Liver (tissue), 9 donors: ENCODE measurements around the gene ASB5. TPM values are rescaled to one million over a fixed set of nuclear protein-coding genes. Genes with fewer than 3 reads are reported as not detected.

Experiments used
- DNase-seq: peaks from one replicate; pipeline ENCODE4 v3.0.0-alpha.2; 2017; ENCODE audit warnings: low spot score
- H3K27ac ChIP-seq, 2 donors: one replicate each; pipeline ENCODE4 v1.7.0; 2013; ENCODE audit warnings: inconsistent platforms in 2 of 2, low read length in 2 of 2, control low read depth in 1 of 2, low read depth in 1 of 2, mild to moderate bottlenecking in 1 of 2
- H3K27me3 ChIP-seq, 4 donors: one replicate each; pipeline versions ENCODE4 v1.6.1 to v1.7.0; 2013; ENCODE audit warnings: low read length in 3 of 4, inconsistent platforms in 1 of 4, mild to moderate bottlenecking in 1 of 4, moderate library complexity in 1 of 4; ENCODE audit not compliant: control insufficient read depth in 4 of 4, insufficient read depth in 4 of 4
- H3K36me3 ChIP-seq, 4 donors: one replicate each; pipeline versions ENCODE4 v1.6.1 to v1.7.0; 2013; ENCODE audit warnings: low read length in 3 of 4, mild to moderate bottlenecking in 3 of 4, low read depth in 1 of 4, moderate library complexity in 1 of 4; ENCODE audit not compliant: control insufficient read depth in 4 of 4, insufficient read depth in 3 of 4
- H3K4me1 ChIP-seq, 4 donors: one replicate each; pipeline versions ENCODE4 v1.6.1 to v1.7.0; 2013; ENCODE audit warnings: low read length in 3 of 4, mild to moderate bottlenecking in 3 of 4, moderate library complexity in 1 of 4; ENCODE audit not compliant: control insufficient read depth in 4 of 4, insufficient read depth in 4 of 4
- H3K4me3 ChIP-seq, 3 donors: one replicate each; pipeline versions ENCODE4 v1.6.1 to v1.7.0; 2013; ENCODE audit warnings: low read length in 3 of 3, control low read depth in 1 of 3, low read depth in 1 of 3, mild to moderate bottlenecking in 1 of 3
- H3K9ac ChIP-seq, 2 donors: one replicate each; pipeline ENCODE4 v1.7.0; 2013; ENCODE audit warnings: low read length in 2 of 2, mild to moderate bottlenecking in 2 of 2, moderate library complexity in 2 of 2, control low read depth in 1 of 2, low read depth in 1 of 2
- H3K9me3 ChIP-seq, 4 donors: one replicate each; pipeline versions ENCODE4 v1.6.1 to v1.7.0; 2013; ENCODE audit warnings: low read length in 3 of 4; ENCODE audit not compliant: control insufficient read depth in 4 of 4
- ATF3 ChIP-seq: IDR thresholded peaks from 2 replicates; pipeline ENCODE4 v1.6.1; 2016; ENCODE audit warnings: antibody characterized with exemption
- FOXA1 ChIP-seq: IDR thresholded peaks from 2 replicates; pipeline ENCODE4 v1.6.1; 2016; ENCODE audit warnings: antibody characterized with exemption
- FOXA2 ChIP-seq: IDR thresholded peaks from 2 replicates; pipeline ENCODE4 v1.6.1; 2016; ENCODE audit warnings: antibody characterized with exemption
- GABPA ChIP-seq, 2 donors: IDR thresholded peaks in 1 of 2; conservative IDR thresholded peaks in 1 of 2; 2 replicates each; pipeline ENCODE4 v1.6.1; 2016; ENCODE audit warnings: antibody characterized with exemption in 2 of 2, mild to moderate bottlenecking in 1 of 2, moderate library complexity in 1 of 2
- HNF4A ChIP-seq, 2 donors: conservative IDR thresholded peaks; 2 replicates each; pipeline ENCODE4 v1.6.1; 2016; ENCODE audit warnings: antibody characterized with exemption in 2 of 2, mild to moderate bottlenecking in 2 of 2
- HNF4G ChIP-seq: IDR thresholded peaks from 2 replicates; pipeline ENCODE4 v1.6.1; 2016; ENCODE audit warnings: antibody characterized with exemption
- MAX ChIP-seq: IDR thresholded peaks from 2 replicates; pipeline ENCODE4 v1.6.1; 2016; ENCODE audit warnings: antibody characterized with exemption
- NR2F2 ChIP-seq: IDR thresholded peaks from 2 replicates; pipeline ENCODE4 v1.6.1; 2016; ENCODE audit warnings: antibody characterized with exemption
- RAD21 ChIP-seq, 2 donors: IDR thresholded peaks; 2 replicates each; pipeline ENCODE4 v1.6.1; 2016; ENCODE audit warnings: antibody characterized with exemption in 2 of 2, mild to moderate bottlenecking in 2 of 2
- RXRA ChIP-seq, 2 donors: IDR thresholded peaks; 2 replicates each; pipeline ENCODE4 v1.6.1; 2017 to 2018; ENCODE audit warnings: antibody characterized with exemption in 2 of 2, mild to moderate bottlenecking in 1 of 2
- SP1 ChIP-seq: IDR thresholded peaks from 2 replicates; pipeline ENCODE4 v1.6.1; 2018; ENCODE audit warnings: antibody characterized with exemption, mild to moderate bottlenecking
- TAF1 ChIP-seq: conservative IDR thresholded peaks from 2 replicates; pipeline ENCODE4 v1.6.1; 2016; ENCODE audit warnings: antibody characterized with exemption, mild to moderate bottlenecking
- WGBS: extraction: QIAGEN DNeasy Blood & Tissue Kit; methylation state at CpG from one replicate; pipeline ENCODE4 v1.1.7; 2013; 5-methylcytosine and 5-hydroxymethylcytosine counted together
- polyA plus RNA-seq, 2 donors: library from polyadenylated mRNA; stranded (reverse) in 1 of 2; unstranded in 1 of 2; fragments of 200-250 nt in 1 of 2; fragments of >200 nt in 1 of 2; fragmentation: Nextera tagmentation in 1 of 2; extraction: Ambion mirVana in 1 of 2; gene quantifications; one replicate each; pipeline versions ENCODE4 v1.2.1 to v1.2.3, GENCODE V29; 2013 to 2015
- total RNA-seq, 2 donors: library from RNA; depleted of rRNA; stranded (reverse); fragments of >200 nt; gene quantifications; one replicate each; pipeline ENCODE4 v1.2.3, GENCODE V29; 2014
- TF ChIP-seq, protein P1 (sequence below): IDR thresholded peaks from 2 replicates; pipeline ENCODE4 v1.6.1; 2016; ENCODE audit warnings: antibody characterized with exemption, mild to moderate bottlenecking
- TF ChIP-seq, protein P2 (sequence below): fragments of 150-350 bp; IDR thresholded peaks from 2 replicates; pipeline ENCODE4 v1.5.1; 2017; ENCODE audit warnings: improper control_type of control experiment, low read depth, low read length; ENCODE audit not compliant: missing input control
- TF ChIP-seq, protein P3 (sequence below): IDR thresholded peaks from 2 replicates; pipeline ENCODE4 v1.6.1; 2016; ENCODE audit warnings: antibody characterized with exemption
- donor health status: healthy.
- donor health status: healthy.
- donor health status: healthy.
- donor health status: healthy.
- donor health status: healthy.

ASB5 gene
- total and polyA plus RNA-seq, 4 donors, result 0.05 TPM; not detected in 3

DNA sequence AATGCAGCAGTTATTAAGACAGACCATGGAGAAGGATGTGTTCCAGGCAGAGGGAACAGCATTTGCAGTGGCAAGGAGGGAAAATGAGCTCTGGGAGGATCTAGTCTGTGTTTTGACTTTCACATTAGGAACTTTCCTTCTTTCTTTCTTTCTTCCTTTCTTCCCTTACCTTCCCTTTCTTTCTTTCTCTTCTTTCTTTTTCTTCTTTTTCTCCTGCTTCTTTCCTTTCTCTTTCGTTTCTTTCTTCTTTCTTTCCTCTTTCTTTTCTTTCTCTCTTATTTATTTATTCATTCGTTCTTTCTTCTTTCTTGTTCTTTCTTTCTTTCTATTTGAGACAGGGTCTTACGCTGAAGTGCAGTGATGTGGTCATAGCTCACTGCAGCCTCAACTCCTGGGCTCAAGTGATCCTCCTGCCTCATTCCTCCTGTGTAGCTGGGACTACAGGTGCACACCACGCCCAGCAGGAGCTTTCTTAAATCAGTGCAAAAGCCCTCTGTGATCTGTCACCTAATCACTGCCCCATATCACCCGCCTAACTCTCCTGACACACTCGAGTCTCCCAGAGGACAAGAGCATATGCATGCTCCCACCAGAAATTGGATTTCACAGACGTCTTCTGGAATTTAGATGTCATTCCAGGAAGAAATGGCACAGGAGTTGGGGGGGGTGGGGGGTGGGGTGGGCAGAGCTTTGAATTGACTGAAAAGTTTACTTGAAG is 58.3 kb downstream of the ASB5 start:
- Histone ChIP-seq H3K36me3 (no peaks in the 10 kb centered on the region), H3K9ac (no peak overlapping the region), H3K27ac (no peak overlapping the region), H3K27me3 (no peaks in the 10 kb centered on the region), H3K4me1 (no peaks in the 10 kb centered on the region), H3K4me3 (no peak overlapping the region), H3K9me3 (peaks cover 0 to 1% (median 0%) of the 10 kb centered on the region in 4 donors)
- DNase-seq, result no peak
- no peak for TF ChIP-seq RXRA (IDR thresholded peaks at IDR 0.05)
- WGBS, result 69% methylated on average over 7 of the region's 7 CpGs

DNA sequence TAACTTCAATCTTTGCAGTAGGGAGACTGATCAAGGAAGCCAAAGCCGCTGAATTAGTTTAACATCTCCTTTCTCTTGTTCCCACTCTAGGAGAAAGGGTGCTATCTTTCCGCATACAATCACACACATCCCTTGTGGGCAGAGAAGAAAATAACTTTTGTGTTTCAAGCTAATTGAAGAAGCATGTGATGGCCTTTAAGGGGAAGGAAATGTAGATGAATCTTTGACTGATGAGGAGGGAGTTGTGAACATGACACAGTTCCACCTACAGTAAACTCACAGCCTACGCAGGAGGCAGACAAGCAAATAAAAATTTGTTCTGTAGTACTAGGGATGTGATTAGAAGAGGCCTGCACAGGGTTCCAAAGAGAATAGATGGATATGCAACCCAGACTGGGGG is 58.9 kb downstream of the ASB5 start:
- H3K4me1 ChIP-seq, result no peaks in the 10 kb centered on the region
- no peak for DNase-seq
- H3K27me3 ChIP-seq, result no peaks in the 10 kb centered on the region
- TF ChIP-seq RXRA (IDR thresholded peaks at IDR 0.05) (no peak), TAF1 (no peak), HNF4G (no peak), RAD21 (IDR thresholded peaks at IDR 0.05) (no peak), FOXA2 (no peak), SP1 (no peak), MAX (no peak), ATF3 (no peak), NR2F2 (no peak), FOXA1 (no peak), HNF4A (conservative IDR thresholded peaks at IDR 0.05) (no peak), GABPA (IDR thresholded peaks at IDR 0.05 in 1 of 2, conservative IDR thresholded peaks at IDR 0.05 in 1 of 2) (no peak)
- TF ChIP-seq, protein P1, sequence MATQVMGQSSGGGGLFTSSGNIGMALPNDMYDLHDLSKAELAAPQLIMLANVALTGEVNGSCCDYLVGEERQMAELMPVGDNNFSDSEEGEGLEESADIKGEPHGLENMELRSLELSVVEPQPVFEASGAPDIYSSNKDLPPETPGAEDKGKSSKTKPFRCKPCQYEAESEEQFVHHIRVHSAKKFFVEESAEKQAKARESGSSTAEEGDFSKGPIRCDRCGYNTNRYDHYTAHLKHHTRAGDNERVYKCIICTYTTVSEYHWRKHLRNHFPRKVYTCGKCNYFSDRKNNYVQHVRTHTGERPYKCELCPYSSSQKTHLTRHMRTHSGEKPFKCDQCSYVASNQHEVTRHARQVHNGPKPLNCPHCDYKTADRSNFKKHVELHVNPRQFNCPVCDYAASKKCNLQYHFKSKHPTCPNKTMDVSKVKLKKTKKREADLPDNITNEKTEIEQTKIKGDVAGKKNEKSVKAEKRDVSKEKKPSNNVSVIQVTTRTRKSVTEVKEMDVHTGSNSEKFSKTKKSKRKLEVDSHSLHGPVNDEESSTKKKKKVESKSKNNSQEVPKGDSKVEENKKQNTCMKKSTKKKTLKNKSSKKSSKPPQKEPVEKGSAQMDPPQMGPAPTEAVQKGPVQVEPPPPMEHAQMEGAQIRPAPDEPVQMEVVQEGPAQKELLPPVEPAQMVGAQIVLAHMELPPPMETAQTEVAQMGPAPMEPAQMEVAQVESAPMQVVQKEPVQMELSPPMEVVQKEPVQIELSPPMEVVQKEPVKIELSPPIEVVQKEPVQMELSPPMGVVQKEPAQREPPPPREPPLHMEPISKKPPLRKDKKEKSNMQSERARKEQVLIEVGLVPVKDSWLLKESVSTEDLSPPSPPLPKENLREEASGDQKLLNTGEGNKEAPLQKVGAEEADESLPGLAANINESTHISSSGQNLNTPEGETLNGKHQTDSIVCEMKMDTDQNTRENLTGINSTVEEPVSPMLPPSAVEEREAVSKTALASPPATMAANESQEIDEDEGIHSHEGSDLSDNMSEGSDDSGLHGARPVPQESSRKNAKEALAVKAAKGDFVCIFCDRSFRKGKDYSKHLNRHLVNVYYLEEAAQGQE, result no peak
- TF ChIP-seq, protein P2, sequence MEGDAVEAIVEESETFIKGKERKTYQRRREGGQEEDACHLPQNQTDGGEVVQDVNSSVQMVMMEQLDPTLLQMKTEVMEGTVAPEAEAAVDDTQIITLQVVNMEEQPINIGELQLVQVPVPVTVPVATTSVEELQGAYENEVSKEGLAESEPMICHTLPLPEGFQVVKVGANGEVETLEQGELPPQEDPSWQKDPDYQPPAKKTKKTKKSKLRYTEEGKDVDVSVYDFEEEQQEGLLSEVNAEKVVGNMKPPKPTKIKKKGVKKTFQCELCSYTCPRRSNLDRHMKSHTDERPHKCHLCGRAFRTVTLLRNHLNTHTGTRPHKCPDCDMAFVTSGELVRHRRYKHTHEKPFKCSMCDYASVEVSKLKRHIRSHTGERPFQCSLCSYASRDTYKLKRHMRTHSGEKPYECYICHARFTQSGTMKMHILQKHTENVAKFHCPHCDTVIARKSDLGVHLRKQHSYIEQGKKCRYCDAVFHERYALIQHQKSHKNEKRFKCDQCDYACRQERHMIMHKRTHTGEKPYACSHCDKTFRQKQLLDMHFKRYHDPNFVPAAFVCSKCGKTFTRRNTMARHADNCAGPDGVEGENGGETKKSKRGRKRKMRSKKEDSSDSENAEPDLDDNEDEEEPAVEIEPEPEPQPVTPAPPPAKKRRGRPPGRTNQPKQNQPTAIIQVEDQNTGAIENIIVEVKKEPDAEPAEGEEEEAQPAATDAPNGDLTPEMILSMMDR, result no peak
- TF ChIP-seq, protein P3, sequence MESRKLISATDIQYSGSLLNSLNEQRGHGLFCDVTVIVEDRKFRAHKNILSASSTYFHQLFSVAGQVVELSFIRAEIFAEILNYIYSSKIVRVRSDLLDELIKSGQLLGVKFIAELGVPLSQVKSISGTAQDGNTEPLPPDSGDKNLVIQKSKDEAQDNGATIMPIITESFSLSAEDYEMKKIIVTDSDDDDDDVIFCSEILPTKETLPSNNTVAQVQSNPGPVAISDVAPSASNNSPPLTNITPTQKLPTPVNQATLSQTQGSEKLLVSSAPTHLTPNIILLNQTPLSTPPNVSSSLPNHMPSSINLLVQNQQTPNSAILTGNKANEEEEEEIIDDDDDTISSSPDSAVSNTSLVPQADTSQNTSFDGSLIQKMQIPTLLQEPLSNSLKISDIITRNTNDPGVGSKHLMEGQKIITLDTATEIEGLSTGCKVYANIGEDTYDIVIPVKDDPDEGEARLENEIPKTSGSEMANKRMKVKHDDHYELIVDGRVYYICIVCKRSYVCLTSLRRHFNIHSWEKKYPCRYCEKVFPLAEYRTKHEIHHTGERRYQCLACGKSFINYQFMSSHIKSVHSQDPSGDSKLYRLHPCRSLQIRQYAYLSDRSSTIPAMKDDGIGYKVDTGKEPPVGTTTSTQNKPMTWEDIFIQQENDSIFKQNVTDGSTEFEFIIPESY, result no peak
- H3K4me3 ChIP-seq, result no peak overlapping the region
- H3K27ac ChIP-seq, result no peak overlapping the region
- H3K36me3 ChIP-seq, result no peaks in the 10 kb centered on the region
- peaks cover 0 to 1% (median 0%) of the 10 kb centered on the region in 4 donors for H3K9me3 ChIP-seq
- WGBS, result 77% methylated on average over 3 of the region's 3 CpGs
- no peak overlapping the region for H3K9ac ChIP-seq
